ENCODE measurements around the gene MEIS3.

MEIS3 gene

GRCh38 chr19:47362321-47362720 lies 57.0 kb downstream of the MEIS3 start:
- no peak for DNase-seq (ENCODE audit: low read depth, low spot score)

GRCh38 chr19:47358936-47359335 lies 60.4 kb downstream of the MEIS3 start:
- DNase-seq (ENCODE audit: low read depth, low spot score): no peak

- DNase-seq (ENCODE audit: low read depth, low spot score): no peak
These were observed 61.3 kb downstream of the MEIS3 start for GRCh38 chr19:47357788-47358680.

- no peak for DNase-seq (ENCODE audit: low read depth, low spot score)
These were observed 62.4 kb downstream of the MEIS3 start for GRCh38 chr19:47356900-47357299.

- DNase-seq (ENCODE audit: low read depth, low spot score): no peak
These were observed 66.0 kb downstream of the MEIS3 start for GRCh38 chr19:47353307-47353712.

Data from smooth muscle cell of the brain vasculature (primary cell).